GM12878 (cell line): ENCODE data around the gene RBM26. TPM values are rescaled to one million over a fixed set of nuclear protein-coding genes. Genes with fewer than 3 reads are reported as not detected.

ENCODE experiments used
- ATAC-seq: fragments of 200-7000 bp; cut with Tn5 transposase; 3 replicates; pipeline ENCODE4 v1.9.1; 2020; ENCODE audit warnings: mild to moderate bottlenecking, moderate library complexity
- BruUV-seq: library from RNA; stranded (reverse); fragments of 400-500 nt; replicated peaks from 2 replicates; lab custom pipeline; 2021; lab: Mats Ljungman, UMichigan
- CTCF ChIA-PET: fragments of 300-600 bp; sonication (Branson Sonifier 250); formaldehyde crosslinking; extraction: SDS; loops from one replicate; lab custom pipeline; 2021; ENCODE audit warnings: inconsistent platforms; lab: Yijun Ruan, JAX
- POLR2A ChIA-PET: fragments of 350-600 bp; formaldehyde crosslinking; extraction: SDS; loops from one replicate; lab custom pipeline; 2021; ENCODE audit warnings: inconsistent platforms; lab: Charles Lee
- RAD21 ChIA-PET: fragments of 300-600 bp; sonication (Branson Sonifier 250); formaldehyde crosslinking; loops from one replicate; lab custom pipeline; 2023; ENCODE audit warnings: antibody characterized with exemption; ENCODE audit not compliant: unreplicated experiment; lab: Charles Lee
- SMC1A ChIA-PET: fragments of 300-600 bp; sonication (Branson Sonifier 250); formaldehyde crosslinking; loops from one replicate; lab custom pipeline; 2023; ENCODE audit not compliant: unreplicated experiment, uncharacterized antibody; lab: Charles Lee
- DNase-seq: peaks from one replicate; pipeline ENCODE4 v3.0.0-alpha.2; 2011; ENCODE audit warnings: low read depth, low spot score
- FAIRE-seq: peaks from 3 replicates; lab custom pipeline; 2011; peaks lifted over from hg19 to GRCh38; lab: Jason Lieb, UNC
- H2AFZ ChIP-seq: 2 replicates; pipeline ENCODE4 v1.6.0; 2011; ENCODE audit warnings: low read depth, low read length, control low read depth; ENCODE audit not compliant: control insufficient read depth
- H3K27ac ChIP-seq: 2 replicates; pipeline ENCODE4 v1.5.1; 2011; ENCODE audit warnings: control low read depth; ENCODE audit not compliant: control insufficient read depth, insufficient read depth
- H3K27me3 ChIP-seq, 2 experiments: replicated peaks in 1 of 2; 2 replicates each; pipeline versions ENCODE4 v1.6.0 to v1.6.1; 2011; ENCODE audit warnings: low read length in 1 of 2; ENCODE audit not compliant: control insufficient read depth in 2 of 2, insufficient read depth in 2 of 2
- H3K36me3 ChIP-seq, 2 experiments: 2 replicates each; pipeline ENCODE4 v1.5.1; 2011; ENCODE audit warnings: low read length in 1 of 2; ENCODE audit not compliant: control insufficient read depth in 2 of 2, insufficient read depth in 2 of 2
- H3K4me1 ChIP-seq: 2 replicates; pipeline ENCODE4 v1.6.1; 2011; ENCODE audit warnings: mild to moderate bottlenecking, low read length, moderate library complexity, mixed read lengths; ENCODE audit not compliant: control insufficient read depth, insufficient read depth
- H3K4me2 ChIP-seq: 2 replicates; pipeline ENCODE4 v1.6.0; 2011; ENCODE audit warnings: control low read depth; ENCODE audit not compliant: control insufficient read depth, insufficient read depth
- H3K4me3 ChIP-seq: fragments of 200-600 bp; sonication (generic); 2 replicates; pipeline ENCODE4 v1.5.1; 2016
- H3K79me2 ChIP-seq: 2 replicates; pipeline ENCODE4 v1.6.0; 2011; ENCODE audit warnings: low read length; ENCODE audit not compliant: control insufficient read depth, insufficient read depth
- H3K9ac ChIP-seq: 2 replicates; pipeline ENCODE4 v1.8.0; 2011; ENCODE audit warnings: low read length, control low read depth, mixed read lengths; ENCODE audit not compliant: control insufficient read depth, insufficient read depth
- H3K9me3 ChIP-seq: replicated peaks from 3 replicates; pipeline ENCODE4 v1.5.1; 2011; ENCODE audit warnings: mild to moderate bottlenecking, low read length; ENCODE audit not compliant: control insufficient read depth, insufficient read depth
- H4K20me1 ChIP-seq: 2 replicates; pipeline ENCODE4 v1.6.0; 2011; ENCODE audit not compliant: control insufficient read depth, insufficient read depth
- DPF2 ChIP-seq: fragments of 450-650 bp; IDR thresholded peaks from 2 replicates; pipeline ENCODE4 v1.6.1; 2017; ENCODE audit warnings: mild to moderate bottlenecking
- EZH2 ChIP-seq: IDR thresholded peaks from 2 replicates; pipeline ENCODE4 v1.6.1; 2012; ENCODE audit warnings: low read depth, mild to moderate bottlenecking, control low read depth, inconsistent platforms, low read length, borderline replicate concordance; ENCODE audit not compliant: control insufficient read depth
- GABPA ChIP-seq: IDR thresholded peaks from 2 replicates; pipeline ENCODE4 v1.6.1; 2014; ENCODE audit warnings: antibody characterized with exemption, low read depth, mild to moderate bottlenecking, inconsistent platforms
- HDGF ChIP-seq: fragments of 450-650 bp; IDR thresholded peaks from 2 replicates; pipeline ENCODE4 v1.6.1; 2016; ENCODE audit warnings: antibody characterized with exemption
- IKZF1 ChIP-seq: fragments of 450-650 bp; conservative IDR thresholded peaks from 2 replicates; pipeline ENCODE4 v1.6.1; 2017; ENCODE audit warnings: antibody characterized with exemption, mild to moderate bottlenecking
- MTA2 ChIP-seq: fragments of 450-650 bp; IDR thresholded peaks from 2 replicates; pipeline ENCODE4 v1.6.1; 2016; ENCODE audit warnings: low read depth, mild to moderate bottlenecking, moderate library complexity
- MXI1 ChIP-seq: fragments of 150-350 bp; IDR thresholded peaks from 2 replicates; pipeline ENCODE4 v1.6.1; 2011; ENCODE audit warnings: low read depth, mild to moderate bottlenecking, inconsistent platforms, low read length, improper control_type of control experiment
- MYC ChIP-seq: IDR thresholded peaks from 2 replicates; pipeline ENCODE4 v1.6.1; 2011; ENCODE audit warnings: mild to moderate bottlenecking, low read length, moderate library complexity, inconsistent platforms; ENCODE audit not compliant: insufficient read depth, insufficient replicate concordance, insufficient read length, severe bottlenecking
- NFYB ChIP-seq: IDR thresholded peaks from 2 replicates; pipeline ENCODE4 v1.6.1; 2011; ENCODE audit warnings: low read depth, mild to moderate bottlenecking, low read length, improper control_type of control experiment, moderate library complexity; ENCODE audit not compliant: insufficient read depth
- NR2C2 ChIP-seq: IDR thresholded peaks from 2 replicates; pipeline ENCODE4 v1.6.1; 2011; ENCODE audit warnings: borderline replicate concordance, low read depth; ENCODE audit not compliant: control insufficient read depth, insufficient read length
- NR2F1 ChIP-seq: fragments of 450-650 bp; conservative IDR thresholded peaks from 2 replicates; pipeline ENCODE4 v1.6.1; 2017; ENCODE audit warnings: mild to moderate bottlenecking
- RFX5 ChIP-seq: IDR thresholded peaks from 2 replicates; pipeline ENCODE4 v1.6.1; 2011; ENCODE audit warnings: low read depth, low read length, improper control_type of control experiment
- RUNX3 ChIP-seq: IDR thresholded peaks from 2 replicates; pipeline ENCODE4 v1.6.1; 2012; ENCODE audit warnings: low read length, inconsistent platforms
- SMAD1 ChIP-seq: fragments of 450-650 bp; IDR thresholded peaks from 2 replicates; pipeline ENCODE4 v1.6.1; 2018; ENCODE audit warnings: mild to moderate bottlenecking, low read depth; ENCODE audit not compliant: partially characterized antibody
- SMARCA5 ChIP-seq: fragments of 450-650 bp; IDR thresholded peaks from 2 replicates; pipeline ENCODE4 v1.6.1; 2017; ENCODE audit warnings: mild to moderate bottlenecking
- YBX1 ChIP-seq: fragments of 450-650 bp; IDR thresholded peaks from 2 replicates; pipeline ENCODE4 v1.6.1; 2016; ENCODE audit warnings: antibody characterized with exemption
- YY1 ChIP-seq: IDR thresholded peaks from 2 replicates; pipeline ENCODE4 v1.6.1; 2011; ENCODE audit warnings: low read depth, mild to moderate bottlenecking, low read length
- ZNF274 ChIP-seq: IDR thresholded peaks from one replicate; pipeline ENCODE4 v1.8.0; 2011; ENCODE audit not compliant: insufficient read length, insufficient read depth
- WGBS: methylation state at CpG from one replicate; pipeline ENCODE4 v1.1.6; 2016; ENCODE audit warnings: low lambda C conversion rate; ENCODE audit not compliant: insufficient replicate concordance, insufficient coverage; ENCODE audit errors: missing lambda C conversion rate; 5-methylcytosine and 5-hydroxymethylcytosine counted together
- in situ Hi-C: fragments of 300-500 bp; cut with MboI; formaldehyde crosslinking; loops from 9 replicates; pipeline ENCODE4 v1.14.3; 2018; ENCODE audit warnings: mixed read lengths
- intact Hi-C: fragments of 100-400 bp; cut with micrococcal nuclease; formaldehyde crosslinking; loops from one replicate; pipeline ENCODE4 v1.14.2; 2022; ENCODE audit not compliant: unreplicated experiment
- polyA plus RNA-seq, 11 experiments: library from polyadenylated mRNA; depleted of rRNA in 4 of 11; unstranded in 6 of 11; stranded (reverse) in 5 of 11; fragments of >200 nt; fragmentation: Nextera tagmentation in 4 of 11; fragmentation: Illumina TruSeq in 1 of 11; extraction: Ambion mirVana in 4 of 11; extraction: Trizol in 1 of 11; gene quantifications; 1 replicate in 1 of 11; 2 replicates in 10 of 11; pipeline versions ENCODE4 v1.2.1 to v1.2.3, GENCODE V29; 2011 to 2016; ENCODE audit warnings: inconsistent platforms in 2 of 11, missing spikeins in 2 of 11, low read depth in 1 of 11
- total RNA-seq, 4 experiments: library from RNA; depleted of rRNA in 3 of 4; stranded (reverse); fragments of >200 nt in 3 of 4; fragmentation: Illumina TruSeq in 1 of 4; extraction: Trizol in 1 of 4; gene quantifications; 2 replicates each; pipeline versions ENCODE4 v1.2.1 to v1.2.3, GENCODE V29; 2013 to 2021
- TF ChIP-seq, protein P1 (sequence below): IDR thresholded peaks from 2 replicates; pipeline ENCODE4 v1.6.1; 2011; ENCODE audit warnings: low read depth, mild to moderate bottlenecking, low read length, moderate library complexity, borderline replicate concordance; ENCODE audit errors: extremely low read depth
- TF ChIP-seq, protein P2 (sequence below): IDR thresholded peaks from 2 replicates; pipeline ENCODE4 v1.6.1; 2011; ENCODE audit warnings: low read depth, low read length, improper control_type of control experiment, borderline replicate concordance

Gene RBM26
- total and polyA plus RNA-seq, 10 of the 15 experiments (the other 5 are each of a cell fraction or from before 2014, with no cell fraction given), result 17.6 to 71.3 (median 38.9) TPM

DNA sequence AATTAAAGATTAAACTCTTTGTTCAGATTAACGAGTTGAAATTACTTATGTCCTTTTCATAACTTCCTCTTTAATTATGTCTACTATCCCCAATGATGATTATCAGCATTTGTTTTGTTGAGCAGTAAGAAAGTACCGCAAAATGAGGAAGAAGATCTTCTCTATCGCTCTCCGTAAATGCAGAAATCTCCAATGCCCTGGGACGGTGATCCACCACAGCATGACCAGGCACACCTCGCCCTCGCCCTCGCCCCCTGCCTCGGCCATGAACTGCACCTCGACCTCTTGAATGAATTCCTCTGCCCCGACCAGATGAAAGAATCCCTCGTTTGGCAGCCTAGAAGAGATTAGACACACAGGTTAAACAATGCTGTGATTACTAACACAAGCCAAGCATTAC, 69.1 kb downstream of the RBM26 start (continued):
- TF ChIP-seq, protein P1, sequence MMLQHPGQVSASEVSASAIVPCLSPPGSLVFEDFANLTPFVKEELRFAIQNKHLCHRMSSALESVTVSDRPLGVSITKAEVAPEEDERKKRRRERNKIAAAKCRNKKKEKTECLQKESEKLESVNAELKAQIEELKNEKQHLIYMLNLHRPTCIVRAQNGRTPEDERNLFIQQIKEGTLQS, result no peak
- TF ChIP-seq EZH2 (no peak), ZNF274 (no peak), NFYB (no peak), GABPA (no peak)

DNA sequence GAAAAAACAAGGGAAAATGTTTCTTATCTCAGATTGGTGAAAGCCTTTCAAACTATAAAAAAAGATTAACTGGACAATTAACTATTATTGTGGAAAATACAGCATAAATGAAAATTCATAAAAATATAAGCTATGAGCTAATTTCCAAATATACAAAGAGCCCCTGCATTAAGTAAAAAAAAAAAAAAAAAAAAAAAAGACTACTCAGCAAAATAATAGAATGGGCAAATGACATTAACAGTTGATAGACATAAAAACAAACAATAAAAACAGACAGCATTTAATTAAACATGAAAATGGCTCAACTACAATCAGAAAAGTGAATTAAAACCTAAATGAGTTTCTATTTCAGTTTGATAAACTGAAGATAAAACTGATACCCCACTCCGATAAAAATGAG, 77.5 kb downstream of the RBM26 start:
- SMC1A ChIA-PET, result interaction anchor here (0.6 to 1.6 kb wide), 4 partner anchors 38 to 1843 kb away, joined by 3 to 5 read pairs (median 4); no protein-coding TSS in a partner anchor
- H3K4me1 ChIP-seq, result no peaks in the 10 kb centered on the region
- H3K36me3 ChIP-seq, result peaks cover 2 to 5% of the 10 kb centered on the region in 2 experiments; a peak in 3 of 4 replicates
- 97% methylated on average over 1 of the region's 1 CpG for whole genome bisulfite sequencing
- intact Hi-C loops, result loop anchor here (10.0 kb wide), 1 partner anchor 1194 kb away; no protein-coding TSS in a partner anchor
- H2AFZ ChIP-seq, result no peak overlapping the region
- DNase-seq (no peak), ATAC-seq (no peak), FAIRE-seq (no peak)
- in situ Hi-C loops, result no loop called here
- no peak overlapping the region for H3K9ac ChIP-seq
- H3K27ac ChIP-seq, result no peak overlapping the region
- H3K4me3 ChIP-seq, result no peak overlapping the region
- BruUV-seq, result no TSS peak
- no peak overlapping the region for H3K4me2 ChIP-seq
- RAD21 ChIA-PET, result interaction anchor here (0.6 kb wide), 1 partner anchor 52 kb away, joined by 3 read pairs; no protein-coding TSS in a partner anchor
- H3K9me3 ChIP-seq, result no peaks in the 10 kb centered on the region
- H3K27me3 ChIP-seq, result no peaks in the 10 kb centered on the region
- H4K20me1 ChIP-seq, result no peaks in the 10 kb centered on the region
- no peaks in the 10 kb centered on the region; the same call in 1 of the 2 replicates for H3K79me2 ChIP-seq
- CTCF ChIA-PET, result interaction anchor here (0.7 to 1.5 kb wide), 2 partner anchors 23 to 395 kb away, joined by 3 read pairs; no protein-coding TSS in a partner anchor
- POLR2A ChIA-PET, result interaction anchor here (0.6 kb wide), 1 partner anchor 48 kb away, joined by 4 read pairs; no protein-coding TSS in a partner anchor
- TF ChIP-seq RFX5, result no peak
- TF ChIP-seq, protein P2, sequence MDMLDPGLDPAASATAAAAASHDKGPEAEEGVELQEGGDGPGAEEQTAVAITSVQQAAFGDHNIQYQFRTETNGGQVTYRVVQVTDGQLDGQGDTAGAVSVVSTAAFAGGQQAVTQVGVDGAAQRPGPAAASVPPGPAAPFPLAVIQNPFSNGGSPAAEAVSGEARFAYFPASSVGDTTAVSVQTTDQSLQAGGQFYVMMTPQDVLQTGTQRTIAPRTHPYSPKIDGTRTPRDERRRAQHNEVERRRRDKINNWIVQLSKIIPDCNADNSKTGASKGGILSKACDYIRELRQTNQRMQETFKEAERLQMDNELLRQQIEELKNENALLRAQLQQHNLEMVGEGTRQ, result no peak
- TF ChIP-seq NR2C2, result no peak
- TF ChIP-seq MXI1, result no peak
- no peak for TF ChIP-seq IKZF1
- TF ChIP-seq YBX1, result no peak
- TF ChIP-seq NR2F1, result no peak
- no peak for TF ChIP-seq MTA2
- TF ChIP-seq MYC, result no peak
- TF ChIP-seq RUNX3, result no peak
- no peak for TF ChIP-seq SMAD1
- no peak for TF ChIP-seq SMARCA5
- no peak for TF ChIP-seq YY1
- no peak for TF ChIP-seq DPF2
- TF ChIP-seq HDGF, result no peak
